ENCODE measurements around the gene AJUBA. TPM values are rescaled to one million over a fixed set of nuclear protein-coding genes. Genes with fewer than 3 reads are reported as not detected.
"Not testable (repeated sequence)": the region's sequence is repeated elsewhere in the genome, so short reads cannot be mapped to it uniquely, and the experiment has no call there.

AJUBA gene
- 1 to 10 TPM; 5.1 to 6.4 TPM for total RNA-seq
- long read RNA-seq, donor 1, full-length matches to known transcripts = 1 of 1 reads
- long read RNA-seq, donor 1, partial matches to known transcripts = 0 of 1 reads
- long read RNA-seq, donor 1, other reads (novel, unspliced or antisense) = 0 of 1 reads
- long read RNA-seq, donor 2, full-length matches to known transcripts = 3 of 8 reads
- long read RNA-seq, donor 2, partial matches to known transcripts = 5 of 8 reads
- long read RNA-seq, donor 2, other reads (novel, unspliced or antisense) = 0 of 8 reads

DNA sequence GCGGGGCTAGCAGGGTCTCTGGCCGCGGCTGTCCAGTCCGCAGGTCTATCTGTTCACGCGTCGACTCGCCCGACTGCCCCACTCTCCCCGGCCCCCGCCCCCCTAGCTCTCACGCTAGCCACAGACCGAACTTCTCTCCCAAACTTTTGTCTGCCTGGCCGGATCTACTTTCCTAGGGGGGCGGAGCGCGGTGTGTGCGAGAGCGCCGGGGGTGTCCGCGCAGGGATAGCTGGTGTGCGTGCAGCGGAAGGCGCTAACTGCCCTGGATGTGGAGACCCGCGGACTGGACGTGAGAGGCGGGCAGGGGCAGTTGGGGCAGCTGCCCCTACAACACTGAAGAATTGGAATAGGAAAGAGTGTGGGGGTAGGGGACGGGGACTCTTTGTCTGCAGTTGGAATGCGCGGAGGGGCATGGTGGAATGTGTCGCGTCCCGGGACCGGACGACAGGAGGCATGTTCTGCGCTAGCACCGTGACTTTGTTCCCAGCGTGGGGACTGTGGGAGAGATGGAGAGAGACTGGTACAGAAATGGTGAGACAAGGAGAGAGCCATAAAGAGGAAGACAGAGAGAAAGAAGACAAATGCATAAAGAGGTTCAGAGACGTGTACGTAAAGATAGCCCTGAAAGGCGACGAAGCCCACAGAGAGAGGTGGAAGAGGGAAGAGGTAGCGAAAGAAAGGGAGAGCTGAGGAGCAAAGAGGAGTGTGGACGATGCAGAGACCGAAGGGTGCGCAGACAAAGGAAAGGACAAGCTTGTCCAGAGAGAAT lies at the start of gene AJUBA:
Gene AJUBA (minus strand): TSS at position 75 of the 769 bp plus-strand sequence. CDS start 285 bp downstream, outside the sequence.
- intact Hi-C loops (cut with DNase I) = loop anchor here in 1 of 2 donors (1.0 kb wide), 1 partner anchor 27 kb away; no protein-coding TSS in a partner anchor
- DNase-seq (ENCODE audit: low spot score) = peak; percentile 96

- intact Hi-C loops (cut with DNase I) = no loop called here
Observed at GRCh38 chr14:23030936-23031335, 48.6 kb upstream of the AJUBA start.

GRCh38 chr14:23028799-23029198 lies 46.4 kb upstream of the AJUBA start:
- intact Hi-C loops (cut with DNase I) = no loop called here
- DNase-seq (ENCODE audit: low spot score) = no peak

More at GRCh38 chr14:23030936-23031335, 48.6 kb upstream of the AJUBA start:
- DNase-seq (ENCODE audit: low spot score) = no peak

GRCh38 chr14:23025151-23025814 lies 42.9 kb upstream of the AJUBA start:
- DNase-seq (ENCODE audit: low spot score) = no peak
- intact Hi-C loops (cut with DNase I) = no loop called here

DNA sequence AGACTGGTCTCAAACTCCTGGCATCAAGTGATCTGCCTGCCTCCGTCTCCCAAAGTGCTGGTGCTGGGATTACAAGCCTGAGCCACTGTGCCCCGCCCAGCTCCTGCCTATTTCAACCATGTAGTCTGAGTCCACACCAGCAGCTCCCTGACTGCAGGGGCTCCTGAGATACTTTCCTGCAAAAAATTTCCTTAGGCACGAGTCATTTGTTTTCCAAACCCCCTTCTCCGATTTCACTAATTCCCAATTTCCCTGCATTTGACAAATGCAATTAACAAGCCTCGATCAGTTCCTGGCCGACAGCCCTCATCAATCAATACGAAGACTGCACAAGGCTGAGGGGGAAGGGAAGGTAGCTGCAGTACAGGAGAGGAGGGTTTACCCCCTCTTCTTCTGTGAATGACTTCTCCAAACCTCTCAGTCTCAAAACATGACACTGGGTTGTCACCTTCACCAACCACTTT lies 42.3 kb upstream of the AJUBA start:
- intact Hi-C loops (cut with DNase I) = no loop called here
- no peak for DNase-seq (ENCODE audit: low spot score)

DNA sequence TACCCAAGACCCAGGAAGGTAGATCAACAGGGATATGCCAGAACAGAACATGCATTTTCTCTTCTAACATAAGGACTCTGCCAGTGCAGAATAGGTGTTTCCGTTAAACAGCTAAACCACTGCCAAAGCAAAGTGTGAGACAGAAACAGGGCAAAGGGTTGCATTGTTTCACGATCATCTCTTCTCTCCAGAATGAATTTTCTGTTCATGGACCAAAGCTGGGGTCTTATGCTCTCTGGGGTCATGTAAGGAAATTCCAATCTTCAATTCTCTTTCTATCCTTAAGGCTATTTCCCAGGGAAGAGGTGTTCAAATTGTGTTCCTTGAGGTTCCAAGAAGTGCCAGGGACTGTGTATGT lies 41.4 kb upstream of the AJUBA start:
- DNase-seq (ENCODE audit: low spot score) = no peak
- intact Hi-C loops (cut with DNase I) = no loop called here

DNA sequence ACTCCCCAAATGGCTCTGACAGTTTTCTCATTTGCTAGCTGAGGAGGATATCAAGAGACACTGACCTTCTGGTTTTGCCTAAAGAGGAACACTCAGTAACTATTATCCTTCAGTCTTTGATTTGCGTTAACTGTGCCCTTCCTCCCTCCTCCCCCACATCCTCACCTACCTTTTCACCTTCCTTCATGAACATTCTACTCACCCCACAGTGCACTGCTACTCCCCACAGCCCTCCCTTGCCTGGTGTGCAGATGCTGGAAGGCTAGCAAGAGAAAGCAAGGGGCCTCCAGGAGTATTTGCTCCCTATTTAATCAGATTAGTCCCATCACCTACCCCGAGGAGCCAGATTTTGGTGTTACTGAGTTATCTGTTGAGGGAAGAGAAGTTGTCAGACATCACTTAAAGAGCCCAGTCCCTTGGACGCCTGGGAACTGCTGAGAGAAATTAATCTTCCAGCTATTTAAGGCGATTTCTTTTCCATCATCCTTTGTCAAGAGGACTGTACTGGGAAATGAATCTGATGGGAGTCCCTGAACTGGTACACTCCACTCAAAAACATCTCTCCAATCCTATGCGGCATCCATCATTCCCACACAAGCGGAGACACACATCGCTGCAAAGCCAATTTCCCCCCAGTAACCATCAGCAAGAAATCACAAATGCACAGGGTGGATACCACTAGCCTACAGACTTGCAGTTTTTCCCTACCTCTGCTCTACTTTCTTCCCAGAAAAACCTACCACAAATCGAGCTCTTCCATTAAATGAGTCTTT lies 40.9 kb upstream of the AJUBA start:
- intact Hi-C loops (cut with DNase I) = no loop called here
- DNase-seq (ENCODE audit: low spot score) = no peak

GRCh38 chr14:23021889-23022442 lies 39.6 kb upstream of the AJUBA start:
- DNase-seq (ENCODE audit: low spot score) = no peak
- intact Hi-C loops (cut with DNase I) = no loop called here

- DNase-seq (ENCODE audit: low spot score) = no peak
- intact Hi-C loops (cut with DNase I) = no loop called here
Observed at GRCh38 chr14:23021434-23021833, 39.1 kb upstream of the AJUBA start.

GRCh38 chr14:23020143-23021128 lies 38.1 kb upstream of the AJUBA start:
- intact Hi-C loops (cut with DNase I) = no loop called here
- DNase-seq (ENCODE audit: low spot score) = no peak

DNA sequence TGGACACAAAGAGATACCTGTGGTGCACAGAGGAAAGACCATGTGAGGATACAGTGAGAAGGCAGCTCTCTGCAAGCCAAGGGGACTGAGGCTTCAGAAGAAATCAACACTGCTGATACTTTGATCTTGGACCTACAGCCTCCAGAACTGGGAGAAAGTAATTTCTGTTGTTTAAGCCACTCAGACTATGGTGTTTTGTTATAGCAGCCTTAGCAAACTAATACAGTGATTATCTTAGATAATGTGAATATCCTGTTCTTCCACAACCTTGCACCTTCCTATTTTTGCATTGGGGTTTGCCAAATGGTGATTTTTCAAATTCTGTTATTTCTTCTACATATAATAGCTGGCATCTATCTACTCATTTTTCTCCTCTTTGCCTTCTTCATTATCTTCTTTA lies 35.8 kb upstream of the AJUBA start:
- DNase-seq (ENCODE audit: low spot score) = no peak
- intact Hi-C loops (cut with DNase I) = no loop called here

DNA sequence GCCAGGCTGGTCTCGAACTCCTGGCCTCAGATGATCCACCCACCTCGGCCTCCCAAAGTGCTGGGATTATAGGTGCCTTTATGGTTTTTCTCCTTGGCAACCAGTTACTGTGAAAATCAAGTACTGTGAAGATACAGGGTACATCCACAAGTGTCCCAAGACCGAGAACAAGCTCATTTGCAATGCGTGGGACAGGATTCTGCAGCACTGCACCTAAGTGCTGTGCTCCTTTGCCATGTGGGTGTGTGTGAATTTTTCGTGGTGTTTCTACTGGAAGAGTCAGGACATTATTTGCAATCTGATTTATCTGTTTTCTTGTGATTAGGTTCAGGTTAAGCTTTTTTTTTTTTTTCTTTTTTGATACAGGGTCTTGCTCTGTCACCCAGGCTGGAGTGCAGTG lies 34.7 kb upstream of the AJUBA start:
- no peak for DNase-seq (ENCODE audit: low spot score)
- intact Hi-C loops (cut with DNase I) = no loop called here

DNA sequence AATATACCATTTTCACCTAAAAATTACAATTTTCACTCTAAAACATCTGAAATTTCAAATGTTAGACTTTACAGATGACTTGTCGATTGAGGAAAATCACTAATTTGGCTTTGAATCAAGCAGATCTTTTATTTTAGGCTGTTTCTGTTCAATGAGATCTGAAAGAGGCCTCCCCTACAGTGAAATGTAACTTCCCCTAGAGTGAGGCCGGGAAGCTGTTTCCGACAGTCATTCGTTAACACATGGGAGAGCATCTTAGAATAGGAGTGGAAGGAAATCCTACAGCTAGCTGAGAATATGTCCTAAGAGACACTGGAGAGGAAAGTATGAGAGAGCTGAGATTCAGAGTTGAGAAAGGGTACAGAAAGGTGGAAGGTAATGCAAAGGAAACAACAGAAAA lies 33.3 kb upstream of the AJUBA start:
- DNase-seq (ENCODE audit: low spot score) = no peak
- intact Hi-C loops (cut with DNase I) = no loop called here

- DNase-seq (ENCODE audit: low spot score); intact Hi-C loops (cut with DNase I): not testable (repeated sequence)
Observed at GRCh38 chr14:23013749-23014054, 31.4 kb upstream of the AJUBA start.

- intact Hi-C loops (cut with DNase I) = no loop called here
- no peak for DNase-seq (ENCODE audit: low spot score)
Observed at GRCh38 chr14:23013054-23013748, 30.9 kb upstream of the AJUBA start.

- DNase-seq (ENCODE audit: low spot score) = peak; percentile 94
- intact Hi-C loops (cut with DNase I) = loop anchor here in 1 of 2 donors (1.0 kb wide), 1 partner anchor 27 kb away; no protein-coding TSS in a partner anchor
Observed at GRCh38 chr14:23009939-23010726, 27.8 kb upstream of the AJUBA start, which contains the start of gene C14orf93. Gene C14orf93 (minus strand): TSS chr14:23010143. CDS start chr14:22999023, 11,120 bp downstream.
